HL-60 (cell line): ENCODE data around the gene INTS1.

ENCODE experiments used
- DNase-seq, 2 experiments: peaks; one replicate each; pipeline ENCODE4 v3.0.0-alpha.2; 2010 to 2020; ENCODE audit warnings: low read depth in 1 of 2, low spot score in 1 of 2
- H3K27ac ChIP-seq: fragments of 250-450 bp; sonication (Bioruptor Pico); replicated peaks from 2 replicates; pipeline ENCODE4 v1.5.1; 2020; ENCODE audit warnings: mild to moderate bottlenecking, moderate library complexity
- H3K27me3 ChIP-seq: fragments of 250-450 bp; sonication (Bioruptor Pico); 2 replicates; pipeline ENCODE4 v1.5.1; 2021; ENCODE audit warnings: mild to moderate bottlenecking, moderate library complexity; ENCODE audit not compliant: insufficient read depth, poor library complexity, severe bottlenecking
- H3K4me3 ChIP-seq: replicated peaks from 2 replicates; pipeline ENCODE4 v1.5.1; 2011; ENCODE audit warnings: mild to moderate bottlenecking, control low read depth, low read length; ENCODE audit not compliant: insufficient read depth
- GABPA ChIP-seq: IDR thresholded peaks from 2 replicates; pipeline ENCODE4 v1.6.1; 2012; ENCODE audit warnings: low read depth
- POLR2AphosphoS5 ChIP-seq: IDR thresholded peaks from 2 replicates; pipeline ENCODE4 v1.6.1; 2012; ENCODE audit warnings: low read depth
- REST ChIP-seq: IDR thresholded peaks from 2 replicates; pipeline ENCODE4 v1.6.1; 2012; ENCODE audit warnings: low read depth; ENCODE audit not compliant: insufficient replicate concordance
- SPI1 ChIP-seq: IDR thresholded peaks from 2 replicates; pipeline ENCODE4 v1.6.1; 2012; ENCODE audit warnings: low read depth, mild to moderate bottlenecking, borderline replicate concordance
- TF ChIP-seq, protein P1 (sequence below): IDR thresholded peaks from one replicate; pipeline ENCODE4 v1.5.1; 2011; ENCODE audit warnings: low read length, control low read depth, inconsistent platforms; ENCODE audit not compliant: insufficient read depth

Gene INTS1

DNA sequence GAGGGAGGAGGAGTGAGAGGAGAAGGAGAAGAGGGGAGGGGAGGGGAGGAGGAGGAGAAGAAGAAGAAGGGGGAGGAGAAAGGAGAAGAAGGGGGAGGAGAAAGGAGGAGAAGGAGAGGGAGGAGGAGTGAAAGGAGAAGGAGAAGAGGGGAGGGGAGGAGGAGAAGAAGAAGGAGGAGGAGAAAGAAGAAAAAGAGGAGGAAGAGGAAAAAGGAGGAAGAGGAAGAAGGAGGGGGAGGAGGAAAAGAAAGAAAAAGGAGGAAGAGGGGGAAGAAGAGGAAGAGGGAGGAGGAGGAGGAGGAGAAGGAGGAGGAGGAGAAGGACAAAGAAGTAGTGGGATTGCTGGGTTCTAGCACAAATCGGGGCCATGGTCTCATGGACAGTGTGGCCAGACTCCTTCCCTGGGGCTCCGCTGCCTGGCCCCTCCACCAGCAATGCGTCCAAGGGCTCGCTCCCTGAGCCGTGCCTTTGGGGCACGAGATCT is 22.1 kb upstream of the INTS1 start:
- TF ChIP-seq GABPA: no peak
- TF ChIP-seq REST: no peak
- peak; percentile 54; the same call in 1 of the 2 replicates for TF ChIP-seq SPI1
- no peak for TF ChIP-seq POLR2AphosphoS5
- TF ChIP-seq, protein P1, sequence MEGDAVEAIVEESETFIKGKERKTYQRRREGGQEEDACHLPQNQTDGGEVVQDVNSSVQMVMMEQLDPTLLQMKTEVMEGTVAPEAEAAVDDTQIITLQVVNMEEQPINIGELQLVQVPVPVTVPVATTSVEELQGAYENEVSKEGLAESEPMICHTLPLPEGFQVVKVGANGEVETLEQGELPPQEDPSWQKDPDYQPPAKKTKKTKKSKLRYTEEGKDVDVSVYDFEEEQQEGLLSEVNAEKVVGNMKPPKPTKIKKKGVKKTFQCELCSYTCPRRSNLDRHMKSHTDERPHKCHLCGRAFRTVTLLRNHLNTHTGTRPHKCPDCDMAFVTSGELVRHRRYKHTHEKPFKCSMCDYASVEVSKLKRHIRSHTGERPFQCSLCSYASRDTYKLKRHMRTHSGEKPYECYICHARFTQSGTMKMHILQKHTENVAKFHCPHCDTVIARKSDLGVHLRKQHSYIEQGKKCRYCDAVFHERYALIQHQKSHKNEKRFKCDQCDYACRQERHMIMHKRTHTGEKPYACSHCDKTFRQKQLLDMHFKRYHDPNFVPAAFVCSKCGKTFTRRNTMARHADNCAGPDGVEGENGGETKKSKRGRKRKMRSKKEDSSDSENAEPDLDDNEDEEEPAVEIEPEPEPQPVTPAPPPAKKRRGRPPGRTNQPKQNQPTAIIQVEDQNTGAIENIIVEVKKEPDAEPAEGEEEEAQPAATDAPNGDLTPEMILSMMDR: no peak
- no peak overlapping the region for H3K4me3 ChIP-seq
- peak; percentile 49 to 93 for DNase-seq
- no peak overlapping the region for H3K27ac ChIP-seq
- no peaks in the 10 kb centered on the region for H3K27me3 ChIP-seq

GRCh38 chr7:1525409-1525808 is 21.2 kb upstream of the INTS1 start:
- DNase-seq: no peak
- Histone ChIP-seq H3K27me3 (no peaks in the 10 kb centered on the region), H3K4me3 (no peak overlapping the region), H3K27ac (no peak overlapping the region)
- TF ChIP-seq GABPA (no peak), SPI1 (no peak), POLR2AphosphoS5 (no peak), REST (no peak)
- TF ChIP-seq, protein P1: no peak

GRCh38 chr7:1523844-1524243 is 19.7 kb upstream of the INTS1 start:
- DNase-seq: no peak
- Histone ChIP-seq H3K27me3 (no peaks in the 10 kb centered on the region), H3K4me3 (no peak overlapping the region), H3K27ac (no peak overlapping the region)
- TF ChIP-seq REST: no peak
- TF ChIP-seq, protein P1: no peak
- no peak for TF ChIP-seq SPI1
- no peak for TF ChIP-seq POLR2AphosphoS5
